NCI-H2196 treated with DMSO at 0.1 percent for 48 hours (cell line): Measurements from ENCODE around the gene ABCD2.
"Not testable (repeated sequence)": the region's sequence is repeated elsewhere in the genome, so short reads cannot be mapped to it uniquely, and the experiment has no call there.

Experiments used
- DNase-seq: peaks from one replicate; lab custom pipeline; 2025; ENCODE audit not compliant: unreplicated experiment; lab: John Stamatoyannopoulos, UW

Gene ABCD2

DNA sequence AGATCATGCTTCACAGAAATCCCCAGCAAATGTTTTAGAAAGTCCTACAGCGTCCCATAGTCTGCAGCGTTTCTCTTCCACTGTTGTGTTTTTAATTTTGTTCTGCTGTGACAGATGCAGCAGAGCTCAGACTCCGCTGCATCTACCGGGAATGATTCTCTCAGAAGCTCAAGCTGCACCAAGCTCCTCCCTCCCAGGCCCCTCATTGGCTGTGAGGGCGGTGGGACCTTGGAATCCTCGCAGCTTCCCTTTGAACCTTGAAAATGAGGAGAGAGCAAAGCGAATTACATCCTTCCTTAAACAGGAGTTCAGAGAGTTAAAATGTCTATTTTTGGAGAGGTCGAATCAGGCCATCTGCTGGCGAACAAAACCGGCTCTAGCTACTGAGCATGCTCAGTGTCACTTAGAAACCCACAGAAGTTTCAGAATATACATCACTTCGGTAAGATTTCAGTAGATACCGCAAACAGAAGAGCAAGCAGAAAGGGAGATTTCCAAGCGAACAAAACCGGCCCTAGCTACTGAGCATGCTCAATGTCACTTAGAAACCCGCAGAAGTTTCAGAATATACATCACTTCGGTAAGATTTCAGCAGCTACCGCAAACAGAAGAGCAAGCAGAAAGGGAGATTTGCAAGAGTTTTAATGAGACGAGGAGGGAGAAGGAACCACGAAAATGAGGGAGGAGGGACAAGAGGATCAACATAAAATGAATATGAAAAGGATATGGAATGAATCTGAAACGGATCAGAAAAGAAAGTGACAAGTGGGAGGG, at the start of gene ABCD2:
ABCD2 (minus strand) TSS at position 144 of the 774 bp plus-strand sequence. CDS start 188 bp downstream, outside the sequence.
- no peak for DNase-seq

DNA sequence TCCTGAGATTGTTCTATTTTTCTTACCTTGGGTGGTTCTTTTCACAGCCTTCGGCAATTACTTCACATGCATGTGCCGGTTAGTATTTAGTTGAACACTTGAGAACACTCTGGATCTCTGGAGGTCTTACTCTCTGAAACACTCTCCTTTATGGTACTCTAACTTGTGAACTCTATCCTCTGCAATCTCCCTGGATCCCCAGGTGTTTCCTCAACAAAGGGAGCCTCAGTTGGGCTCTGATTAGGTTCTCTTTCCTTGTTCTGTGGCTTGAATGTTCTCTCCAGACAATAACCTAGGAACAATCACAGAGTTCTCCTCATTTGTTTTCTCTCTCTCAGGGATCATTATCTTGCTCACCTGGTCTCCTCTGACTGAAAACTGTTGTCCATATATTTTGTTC, 40.5 kb upstream of the ABCD2 start:
- DNase-seq, result no peak

DNA sequence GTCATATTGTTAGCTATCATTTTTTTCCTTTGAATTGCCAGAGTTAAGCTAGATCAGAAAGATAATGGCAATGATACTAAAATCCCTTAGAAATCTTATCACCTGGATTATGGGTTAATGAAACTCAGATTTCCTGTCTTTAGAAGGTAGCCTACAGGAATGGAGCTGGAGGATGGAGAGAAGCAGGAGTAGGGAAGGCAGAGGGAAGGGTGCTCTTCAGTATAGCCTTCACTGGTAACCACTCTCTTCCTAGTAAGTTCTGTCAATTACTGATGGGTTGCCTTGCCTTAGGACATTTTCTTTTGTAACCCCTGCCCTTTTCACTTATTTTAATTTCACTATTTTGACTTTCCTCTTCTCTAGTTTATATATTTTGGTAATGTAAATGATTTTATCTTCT, 27.8 kb upstream of the ABCD2 start:
- no peak for DNase-seq

DNA sequence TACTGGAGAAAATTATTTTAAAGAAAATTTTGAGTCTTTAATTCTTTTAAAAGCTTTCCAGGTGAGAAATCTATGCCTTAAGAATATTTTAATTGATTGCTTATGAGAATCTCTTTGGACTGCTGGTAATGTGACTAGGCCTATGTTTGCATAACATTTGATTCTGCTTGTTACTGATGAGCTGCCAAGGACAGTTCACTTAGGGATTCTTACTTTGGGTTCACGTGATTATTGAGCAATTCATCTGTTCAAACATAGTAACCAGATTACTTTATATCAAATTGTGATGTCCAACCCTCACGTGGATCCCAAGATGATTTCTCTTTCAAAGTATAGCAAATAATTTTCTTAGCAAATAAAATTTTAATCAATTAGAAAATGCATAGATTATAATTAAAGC, 27.4 kb upstream of the ABCD2 start:
- no peak for DNase-seq

DNA sequence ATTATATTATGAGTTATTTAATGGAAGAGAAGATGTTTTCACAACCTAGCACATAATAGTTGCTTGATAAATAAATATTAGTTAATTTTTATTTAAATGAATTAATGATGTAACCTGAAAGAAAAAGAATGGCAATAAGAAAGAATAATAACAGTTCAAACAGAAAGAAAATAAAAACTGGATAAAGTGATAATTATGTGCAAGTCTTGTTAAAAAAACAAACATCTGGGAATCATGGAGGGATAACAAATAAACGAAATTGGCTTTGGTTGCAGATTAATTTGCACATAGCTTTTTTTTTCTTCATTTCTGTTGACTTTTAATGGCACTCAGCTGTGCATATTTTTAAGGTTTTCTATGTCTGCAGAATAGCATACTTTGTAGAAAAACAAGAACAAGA, 23.4 kb upstream of the ABCD2 start:
- no peak for DNase-seq

DNA sequence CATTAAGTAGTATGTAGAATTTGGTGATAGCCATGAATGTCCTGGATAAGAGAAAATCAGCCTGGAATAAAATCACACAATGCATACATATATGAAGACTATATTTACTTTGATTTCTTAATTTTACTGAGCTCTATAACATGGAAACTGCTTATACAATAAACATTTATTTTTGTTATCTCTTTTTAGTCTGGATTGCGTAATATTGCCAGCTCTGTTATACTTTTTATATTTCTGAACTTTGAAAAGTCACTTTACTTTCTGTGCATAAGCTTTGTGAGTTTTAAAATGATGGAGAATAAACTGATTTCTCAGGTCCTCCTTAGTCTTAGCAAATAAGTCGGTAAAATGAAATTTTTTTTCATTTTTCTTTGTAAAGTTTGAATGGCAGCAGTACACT, 19.2 kb upstream of the ABCD2 start:
- no peak for DNase-seq

DNA sequence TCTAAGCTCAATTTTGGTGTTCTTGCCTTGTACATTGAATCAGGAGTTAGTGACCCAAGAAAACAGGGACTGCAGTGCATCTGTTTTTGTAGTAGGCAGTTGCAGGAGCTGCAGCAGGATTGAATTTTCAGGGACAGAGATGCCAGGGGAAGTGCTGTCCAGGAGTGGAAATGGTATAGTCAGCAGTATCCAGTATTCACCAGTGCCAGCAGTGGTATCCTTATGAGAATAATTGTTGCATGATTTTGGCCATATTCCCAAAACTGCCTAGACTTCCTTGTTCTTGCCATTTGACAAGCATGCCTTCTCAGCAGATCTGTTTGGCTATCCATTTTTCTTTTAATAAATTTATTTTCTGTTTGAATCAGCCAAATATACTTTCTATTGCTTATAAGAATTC, 18.6 kb upstream of the ABCD2 start:
- no peak for DNase-seq

DNA sequence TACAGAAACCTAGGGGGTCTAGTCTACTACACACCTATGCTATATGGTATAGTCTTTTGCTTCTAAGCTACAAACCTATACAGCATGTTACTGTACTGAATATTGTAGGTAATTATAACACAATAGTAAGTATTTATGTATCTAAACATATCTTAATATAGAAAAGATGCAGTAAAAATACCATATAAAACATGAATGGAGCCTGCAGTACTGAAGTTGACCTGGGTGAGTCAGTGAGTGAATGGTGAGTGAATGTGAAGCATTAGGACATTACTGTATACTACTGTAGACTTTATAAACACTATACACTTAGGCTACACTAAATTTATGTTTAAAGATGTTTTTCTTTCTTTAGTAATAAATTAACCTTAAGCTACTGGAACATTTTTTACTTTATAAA, 13.1 kb upstream of the ABCD2 start:
- no peak for DNase-seq

DNA sequence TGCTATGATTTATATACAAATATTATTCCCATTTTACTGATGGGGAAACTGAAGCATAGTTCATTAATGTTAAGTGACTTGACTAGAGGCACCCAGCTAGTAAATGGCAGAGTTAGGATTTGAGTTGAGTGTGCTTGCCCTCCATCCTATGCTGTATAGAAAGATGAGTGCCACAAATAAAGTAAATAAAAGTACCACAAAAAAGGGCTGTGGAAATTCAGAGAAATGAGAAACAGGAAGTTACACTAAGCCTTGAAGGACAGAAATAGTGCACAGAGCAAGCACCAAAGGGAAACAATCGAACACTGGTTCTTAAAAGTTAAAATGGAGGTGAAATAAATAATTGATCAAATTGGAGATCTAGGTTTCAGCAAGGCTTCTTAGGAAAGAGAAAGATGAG, 9.2 kb upstream of the ABCD2 start:
- no peak for DNase-seq

DNA sequence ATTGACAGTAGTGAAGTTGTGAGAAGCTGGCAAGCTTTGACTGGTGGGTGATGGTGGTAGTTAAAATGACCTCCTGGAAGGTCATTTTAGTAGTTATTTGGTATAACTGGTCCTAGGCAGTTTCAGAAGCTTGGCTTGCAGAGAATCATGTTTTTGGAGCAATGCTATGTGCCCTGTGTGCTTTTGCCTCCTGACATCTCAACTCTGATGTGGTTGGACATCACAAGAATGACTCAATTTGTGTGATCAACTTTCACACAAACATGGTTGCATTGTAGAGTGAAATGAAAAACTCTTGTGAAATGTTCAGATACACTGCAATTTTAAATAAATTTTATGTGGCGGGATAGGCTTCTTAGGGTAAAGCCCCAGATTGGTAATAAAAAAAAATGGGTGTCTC, 8.3 kb upstream of the ABCD2 start:
- DNase-seq, result no peak

DNA sequence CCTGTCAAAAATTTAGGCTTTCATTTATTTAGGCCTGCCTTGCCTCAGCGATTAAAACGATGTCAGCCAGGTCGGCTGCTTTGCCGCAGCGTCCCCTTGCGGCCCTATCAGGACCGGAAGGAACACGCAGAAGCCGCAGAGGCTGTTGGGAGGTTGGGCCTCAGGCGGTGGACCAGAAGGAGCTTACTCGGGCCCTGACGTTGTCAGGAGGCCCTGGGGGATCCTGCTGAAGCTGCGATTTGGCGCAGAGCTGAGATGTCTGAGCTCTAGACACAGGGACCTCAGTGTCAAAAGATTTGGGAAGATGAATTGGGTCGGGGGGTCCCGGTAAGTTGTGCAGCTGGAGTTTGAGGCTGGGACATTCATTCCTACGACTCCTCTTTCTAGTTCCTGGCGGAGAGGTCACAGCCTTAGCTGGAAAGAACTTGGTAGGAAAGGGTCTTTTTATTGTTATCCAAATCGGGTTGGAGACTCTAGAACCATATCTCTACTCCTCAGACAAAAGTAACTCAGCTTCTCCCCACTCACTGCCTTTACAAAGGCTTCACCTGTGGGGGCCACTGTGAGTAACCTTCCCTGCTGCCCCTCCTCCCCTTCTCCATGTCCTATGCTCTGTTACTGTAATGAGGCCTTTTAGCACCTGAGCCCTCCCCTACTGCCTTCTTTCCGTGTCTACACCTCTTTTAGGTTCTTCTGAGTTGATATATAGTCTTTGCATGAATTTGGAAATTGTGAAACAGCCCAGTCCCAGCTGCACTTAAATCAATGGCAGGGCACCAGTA, 6.6 kb upstream of the ABCD2 start:
- DNase-seq, result no peak

DNA sequence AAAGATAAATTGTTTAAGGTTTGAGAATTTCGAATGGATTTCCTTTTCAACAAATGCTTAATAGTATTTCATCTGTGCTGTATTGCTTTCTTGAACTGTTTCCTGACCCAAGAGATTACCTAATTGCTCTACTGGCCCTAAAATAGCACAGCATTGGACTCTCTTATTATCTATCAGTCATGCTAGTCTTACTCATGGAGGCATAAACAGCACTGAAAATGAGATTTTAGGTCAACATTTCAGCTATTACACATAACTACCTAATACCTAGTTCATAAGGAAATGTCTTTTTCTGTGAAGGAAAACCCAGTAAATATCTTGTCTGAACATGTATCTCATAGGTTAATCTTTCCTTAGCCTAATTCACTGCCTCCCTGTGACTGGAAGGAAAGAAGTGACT, 4.3 kb upstream of the ABCD2 start:
- no peak for DNase-seq

DNA sequence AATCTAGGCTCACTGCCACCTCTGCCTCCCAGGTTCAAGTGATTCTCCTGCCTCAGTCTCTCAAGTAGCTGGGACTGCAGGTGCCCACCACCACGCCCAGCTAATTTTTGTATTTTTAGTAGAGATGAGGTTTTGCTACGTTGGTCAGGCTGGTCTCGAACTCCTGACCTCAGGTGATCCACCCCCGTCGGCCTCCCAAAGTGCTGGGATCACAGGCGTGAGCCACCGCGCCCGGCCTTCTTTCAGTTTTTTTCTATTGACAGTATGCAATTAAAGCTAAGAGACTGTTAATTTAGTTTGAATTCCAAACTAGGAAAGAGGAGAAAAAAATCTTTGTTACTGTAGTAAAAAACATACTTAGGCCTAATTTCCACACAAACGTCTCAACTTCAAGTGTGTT, 3.6 kb upstream of the ABCD2 start:
- DNase-seq, result not testable (repeated sequence)

DNA sequence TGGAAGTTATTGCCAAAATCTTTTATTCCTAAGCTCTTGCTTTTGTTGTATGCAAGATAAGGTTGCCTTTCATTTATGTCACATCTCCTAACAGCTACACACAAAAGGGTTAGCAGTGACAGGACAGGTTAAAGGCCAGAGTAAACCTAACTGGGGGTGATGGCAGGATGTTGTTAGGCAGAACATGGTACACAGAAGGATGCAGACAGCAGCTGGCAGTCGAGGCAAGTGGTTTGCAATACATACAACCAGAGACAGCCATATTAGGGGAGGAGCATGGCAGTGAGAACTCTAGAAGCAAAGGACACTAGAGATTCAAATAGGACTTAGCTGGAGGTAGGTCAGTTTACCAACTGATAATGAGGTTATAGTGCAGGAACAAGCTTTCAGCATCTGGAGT, 2.7 kb upstream of the ABCD2 start:
- DNase-seq, result no peak

DNA sequence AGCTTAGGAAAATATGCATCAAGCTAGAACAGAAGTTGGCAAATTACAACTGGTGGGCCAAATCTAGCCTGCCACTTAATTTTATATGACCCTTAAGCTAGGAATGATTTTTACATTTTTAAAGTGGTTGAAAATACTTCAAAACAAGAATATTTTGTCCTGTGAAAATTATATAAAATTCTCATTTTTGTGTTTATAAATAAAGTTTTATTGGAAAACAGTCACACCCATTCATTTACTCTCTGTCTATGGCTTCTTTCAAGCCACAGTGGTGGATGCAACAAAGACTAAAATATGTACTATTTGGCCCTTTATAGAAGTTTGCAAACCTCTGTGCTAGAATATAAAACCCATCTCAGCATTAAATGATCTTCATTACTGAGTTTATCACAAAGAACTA, 2.1 kb upstream of the ABCD2 start:
- DNase-seq, result no peak

DNA sequence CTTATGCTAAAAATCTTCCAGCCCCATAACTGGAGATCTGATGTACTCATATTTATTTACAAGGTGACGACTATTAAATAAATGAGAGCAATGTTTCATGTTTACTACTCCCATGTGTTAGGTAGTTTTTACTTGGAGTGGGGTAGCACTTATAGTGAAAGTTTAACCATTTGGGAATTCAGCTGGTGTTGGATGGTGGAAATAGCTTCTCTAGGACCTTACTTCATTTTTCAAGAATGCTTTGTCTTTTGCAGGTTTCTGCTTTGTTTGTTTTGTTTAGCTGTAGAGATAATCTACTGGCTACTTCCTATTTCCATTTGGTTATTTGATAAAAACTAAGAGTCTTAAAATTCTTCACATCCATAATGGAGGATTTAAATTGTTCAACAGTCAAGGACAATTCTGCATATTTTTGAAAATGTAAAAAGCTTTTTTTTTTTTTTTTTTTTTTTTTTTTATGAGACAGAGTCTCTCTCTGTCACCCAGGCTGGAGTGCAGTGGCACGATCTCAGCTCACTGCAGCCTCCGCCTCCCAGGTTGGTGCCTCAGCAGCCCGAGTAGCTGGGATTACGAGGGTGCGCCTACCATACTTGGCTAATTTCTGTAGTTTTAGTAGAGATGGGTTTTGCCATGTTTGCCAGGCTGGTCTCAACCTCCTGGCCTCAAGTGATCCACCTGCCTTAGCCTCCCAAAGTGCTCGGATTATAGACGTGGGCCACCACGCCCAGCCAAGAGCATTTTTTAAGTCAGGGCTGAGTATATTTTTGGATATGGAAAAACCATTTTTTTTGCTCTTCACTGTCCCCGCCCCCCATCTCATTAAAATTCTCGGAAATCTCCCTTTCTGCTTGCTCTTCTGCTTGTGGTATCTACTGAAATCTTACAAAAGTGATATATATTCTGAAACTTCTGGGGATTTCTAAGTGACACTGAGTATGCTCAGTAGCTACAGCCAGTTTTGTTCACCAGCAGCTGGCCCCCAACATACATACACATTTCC, 1.4 kb upstream of the ABCD2 start:
- no peak for DNase-seq

DNA sequence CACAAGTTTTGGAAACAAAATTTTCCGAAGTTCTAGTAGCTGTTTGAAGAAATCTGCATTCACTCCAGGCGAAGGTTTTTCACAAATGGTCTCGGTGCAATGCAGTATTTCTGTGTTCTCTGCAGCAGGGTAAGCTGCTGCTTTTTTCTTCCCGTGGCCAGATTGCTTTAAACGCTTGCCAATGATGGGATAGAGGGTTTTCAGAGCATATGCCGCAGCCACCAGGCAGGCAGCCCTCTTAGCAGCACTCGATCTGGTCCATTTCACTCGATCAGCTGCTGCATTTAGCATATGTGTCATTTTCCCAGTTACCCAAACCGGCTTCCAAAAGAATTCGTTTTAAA, 315 bp downstream of the ABCD2 start:
- DNase-seq, result no peak

DNA sequence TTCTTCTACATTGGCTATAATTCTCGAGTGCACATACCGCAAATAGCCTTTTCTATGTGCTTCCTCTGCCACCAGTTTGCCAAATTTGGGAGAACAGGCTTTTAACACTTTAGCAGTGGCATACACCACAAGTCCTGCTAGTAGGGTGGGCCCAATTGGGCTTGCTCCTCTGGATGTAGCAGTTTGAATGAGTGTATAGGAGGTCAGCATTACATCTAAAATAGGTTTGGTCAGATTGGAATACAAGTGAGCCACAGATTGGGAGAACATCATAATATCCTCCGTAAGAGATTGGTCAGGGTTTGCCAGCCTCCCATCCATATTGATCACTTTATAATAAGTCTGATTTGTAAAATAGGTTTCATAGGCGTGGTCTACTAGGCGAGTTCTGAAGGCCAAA, 902 bp downstream of the ABCD2 start:
- no peak for DNase-seq

DNA sequence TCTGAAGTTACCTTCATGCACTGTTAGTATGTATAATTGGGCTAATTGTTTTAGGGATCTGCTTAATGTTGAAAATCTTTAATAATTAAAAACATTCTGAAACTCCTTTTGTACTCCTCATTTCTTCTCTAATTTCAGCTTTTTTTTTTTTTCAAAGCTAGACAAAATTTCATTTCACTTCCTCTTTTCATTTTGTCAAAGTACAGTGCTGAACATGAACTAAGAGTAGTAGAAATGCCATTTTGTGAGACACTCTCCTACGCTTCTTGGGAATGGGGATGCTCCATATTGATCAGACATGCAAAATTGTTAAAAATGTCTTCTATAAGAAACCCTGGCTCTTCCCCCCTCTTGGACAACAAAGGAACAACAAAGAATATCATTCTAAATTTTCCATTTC, 1.7 kb downstream of the ABCD2 start:
- no peak for DNase-seq

DNA sequence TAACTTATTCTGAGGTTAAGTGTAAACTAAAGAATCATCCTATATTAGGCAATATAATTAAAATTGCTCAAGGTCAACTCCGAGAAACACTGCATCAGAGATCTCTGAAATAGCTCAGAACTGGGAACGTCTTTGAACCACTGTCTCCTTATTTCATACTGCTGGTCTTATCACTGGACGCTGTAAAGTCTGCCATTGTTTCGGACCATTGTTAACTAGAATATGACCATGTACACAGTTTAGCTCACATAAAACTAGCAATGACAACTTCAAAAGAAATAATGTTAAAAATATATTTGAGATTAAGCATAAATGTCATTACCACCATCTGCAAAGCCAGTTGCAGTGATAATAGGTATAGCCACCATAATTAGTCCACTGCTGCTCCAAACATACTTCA, 2.9 kb downstream of the ABCD2 start:
- no peak for DNase-seq

DNA sequence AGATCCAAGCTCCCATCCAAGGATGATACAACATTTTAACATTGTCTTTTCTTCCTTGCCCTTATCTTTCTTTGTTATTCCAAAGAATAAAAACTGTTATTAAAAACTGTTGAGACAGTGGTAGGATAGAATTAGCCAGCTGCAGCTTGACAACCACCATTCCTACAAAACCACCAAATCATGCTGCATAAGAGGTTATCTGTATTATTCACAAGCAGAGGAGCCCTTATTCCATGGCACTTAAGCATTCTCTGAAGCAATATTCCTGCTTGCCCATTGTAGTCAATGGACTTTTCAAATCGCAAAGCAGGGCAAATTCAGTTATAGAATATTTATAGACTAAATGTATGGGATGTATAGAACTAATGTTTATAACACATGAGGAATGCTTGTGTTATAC, 3.4 kb downstream of the ABCD2 start:
- no peak for DNase-seq

DNA sequence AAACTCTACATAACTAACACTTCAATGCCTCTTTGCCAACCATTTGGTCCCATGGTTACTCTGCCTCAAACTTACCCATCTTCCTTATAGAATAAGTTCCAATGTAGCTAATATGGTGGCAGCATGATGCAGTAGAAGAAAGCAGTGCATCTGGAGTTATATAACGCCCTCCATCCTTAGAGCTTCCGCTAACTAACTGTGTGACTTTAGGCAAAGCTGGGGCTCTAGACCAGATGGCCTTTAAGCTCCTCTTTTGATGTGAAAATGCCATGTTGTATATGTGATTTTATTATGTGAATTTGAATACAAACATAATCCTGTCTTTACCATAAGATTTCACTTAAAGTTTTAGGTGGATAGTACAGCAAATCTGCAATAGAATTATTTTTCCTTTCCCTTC, 6.1 kb downstream of the ABCD2 start:
- no peak for DNase-seq
